K562 (cell line): Measurements from ENCODE around the gene DHRS12. TPM values are rescaled to one million over a fixed set of nuclear protein-coding genes. Genes with fewer than 3 reads are reported as not detected.

Source experiments
- ATAC-seq: fragments of 200-7000 bp; cut with Tn5 transposase; 3 replicates; pipeline ENCODE4 v1.9.1; 2020; ENCODE audit warnings: moderate library complexity
- BruUV-seq: library from RNA; stranded (reverse); fragments of 400-500 nt; replicated peaks from 2 replicates; lab custom pipeline; 2021; lab: Mats Ljungman, UMichigan
- CTCF ChIA-PET: fragments of 300-600 bp; formaldehyde crosslinking; extraction: SDS; loops from one replicate; lab custom pipeline; 2021; ENCODE audit warnings: low intra/inter-chr PET ratio; lab: Yijun Ruan, JAX
- POLR2A ChIA-PET: fragments of 300-600, 350-650 bp; sonication (Branson Sonifier 250); formaldehyde crosslinking; extraction: SDS; loops from one replicate; lab custom pipeline; 2021; ENCODE audit warnings: antibody characterized with exemption, inconsistent platforms; lab: Yijun Ruan, JAX
- DNase-seq, 4 experiments: peaks; one replicate each; pipeline versions ENCODE4 v3.0.0 to v3.0.0-alpha.2; 2011 to 2018; ENCODE audit warnings: low spot score in 3 of 4, mixed read lengths in 3 of 4; ENCODE audit errors: extremely low read depth in 1 of 4
- FAIRE-seq: peaks from 2 replicates; lab custom pipeline; 2011; peaks lifted over from hg19 to GRCh38; lab: Jason Lieb, UNC
- H2AFZ ChIP-seq: 2 replicates; pipeline ENCODE4 v1.6.0; 2011; ENCODE audit warnings: low read depth, low read length, control low read depth, inconsistent platforms
- H3K27ac ChIP-seq: fragments of 200-600 bp; 3 replicates; pipeline ENCODE4 v1.8.0; 2011; ENCODE audit warnings: low read depth, mild to moderate bottlenecking, control low read depth, inconsistent platforms, low read length, moderate library complexity, mixed read lengths; ENCODE audit errors: extremely low read depth
- H3K27me3 ChIP-seq, 2 experiments: fragments of 300-600 bp in 1 of 2; 2 replicates in 1 of 2; 3 replicates in 1 of 2; pipeline versions ENCODE4 v1.6.0 to v1.8.0; 2011; ENCODE audit warnings: inconsistent platforms in 2 of 2, low read length in 2 of 2, mild to moderate bottlenecking in 1 of 2, mixed read lengths in 1 of 2, moderate library complexity in 1 of 2; ENCODE audit not compliant: control insufficient read depth in 2 of 2, insufficient read depth in 2 of 2
- H3K36me3 ChIP-seq: fragments of 300-600 bp; 3 replicates; pipeline ENCODE4 v1.8.0; 2011; ENCODE audit warnings: mild to moderate bottlenecking, low read length, inconsistent platforms; ENCODE audit not compliant: control insufficient read depth, insufficient read depth
- H3K4me1 ChIP-seq, 2 experiments: fragments of 200-600 bp in 1 of 2; replicated peaks in 1 of 2; 2 replicates in 1 of 2; 3 replicates in 1 of 2; pipeline versions ENCODE4 v1.5.1 to v1.8.0; 2011; ENCODE audit warnings: inconsistent platforms in 2 of 2, low read length in 2 of 2, mild to moderate bottlenecking in 1 of 2, mixed read lengths in 1 of 2, moderate library complexity in 1 of 2; ENCODE audit not compliant: control insufficient read depth in 2 of 2, insufficient read depth in 2 of 2
- H3K4me2 ChIP-seq: 2 replicates; pipeline ENCODE4 v1.6.1; 2011; ENCODE audit warnings: low read length, control low read depth, inconsistent platforms, mixed read lengths; ENCODE audit not compliant: insufficient read depth
- H3K4me3 ChIP-seq: fragments of 200-600 bp; sonication (generic), shearing (Covaris generic); 2 replicates; pipeline ENCODE4 v1.5.1; 2016; ENCODE audit warnings: control low read depth, inconsistent platforms
- H3K79me2 ChIP-seq: fragments of 200-600 bp; 3 replicates; pipeline ENCODE4 v1.8.0; 2011; ENCODE audit warnings: low read length, inconsistent platforms; ENCODE audit not compliant: control insufficient read depth, insufficient read depth
- H3K9ac ChIP-seq, 2 experiments: 2 replicates each; pipeline versions ENCODE4 v1.6.0 to v1.6.1; 2011; ENCODE audit warnings: low read depth in 2 of 2, low read length in 2 of 2, control low read depth in 1 of 2, inconsistent platforms in 1 of 2, mild to moderate bottlenecking in 1 of 2, mixed read lengths in 1 of 2; ENCODE audit not compliant: insufficient read depth in 1 of 2
- H3K9me1 ChIP-seq: one replicate; pipeline ENCODE4 v1.6.0; 2011; ENCODE audit warnings: inconsistent platforms, mild to moderate bottlenecking, low read length, moderate library complexity; ENCODE audit not compliant: control insufficient read depth, insufficient read depth
- H3K9me3 ChIP-seq: replicated peaks from 2 replicates; pipeline ENCODE4 v1.5.1; 2011; ENCODE audit warnings: low read depth, low read length, inconsistent platforms; ENCODE audit not compliant: control insufficient read depth, insufficient read depth
- H4K20me1 ChIP-seq: replicated peaks from 2 replicates; pipeline ENCODE4 v1.6.1; 2011; ENCODE audit warnings: low read length, inconsistent platforms, mixed read lengths; ENCODE audit not compliant: control insufficient read depth, insufficient read depth
- ARID1B ChIP-seq: fragments of 450-650 bp; IDR thresholded peaks from 2 replicates; pipeline ENCODE4 v1.6.1; 2016; ENCODE audit warnings: antibody characterized with exemption, mild to moderate bottlenecking, inconsistent platforms
- CBX5 ChIP-seq: IDR thresholded peaks from 2 replicates; pipeline ENCODE4 v1.6.1; 2014; ENCODE audit warnings: low read depth, borderline replicate concordance
- CHCHD3 ChIP-seq: fragments of 250-450 bp; sonication (Bioruptor Pico); IDR thresholded peaks from 2 replicates; pipeline ENCODE4 v2.1.2; 2022; ENCODE audit warnings: mild to moderate bottlenecking
- HNRNPK ChIP-seq: fragments of 200-400 bp; formaldehyde crosslinking; IDR thresholded peaks from one replicate; pipeline ENCODE4 v1.6.1; 2018; ENCODE audit warnings: mild to moderate bottlenecking, low read depth, low read length; ENCODE audit not compliant: poor library complexity, severe bottlenecking
- PHB2 ChIP-seq: fragments of 450-650 bp; IDR thresholded peaks from 2 replicates; pipeline ENCODE4 v1.6.1; 2017; ENCODE audit warnings: low read depth
- SMAD3 ChIP-seq: fragments of 450-650 bp; formaldehyde crosslinking; conservative IDR thresholded peaks from 2 replicates; pipeline ENCODE4 v1.4.0; 2020; ENCODE audit warnings: mild to moderate bottlenecking
- SMC3 ChIP-seq: conservative IDR thresholded peaks from 2 replicates; pipeline ENCODE4 v1.6.1; 2011; ENCODE audit warnings: low read depth, low read length, improper control_type of control experiment; ENCODE audit not compliant: insufficient read depth
- TAF1 ChIP-seq: IDR thresholded peaks from 2 replicates; pipeline ENCODE4 v1.6.1; 2011; ENCODE audit warnings: mild to moderate bottlenecking, low read length, moderate library complexity; ENCODE audit not compliant: insufficient read depth, control insufficient read depth, severe bottlenecking; ENCODE audit errors: extremely low read depth
- TFAP4 ChIP-seq: sonication (generic); formaldehyde crosslinking; IDR thresholded peaks from 2 replicates; pipeline ENCODE4 v1.8.0; 2022; ENCODE audit warnings: missing genetic modification reagents, mild to moderate bottlenecking, moderate library complexity, borderline replicate concordance
- TOE1 ChIP-seq, 2 experiments: fragments of 450-650 bp in 1 of 2; sonication (generic) in 1 of 2; formaldehyde crosslinking in 1 of 2; IDR thresholded peaks; 2 replicates each; pipeline versions ENCODE4 v1.7.1 to v1.8.0; 2016 to 2022; ENCODE audit warnings: borderline replicate concordance in 2 of 2, mild to moderate bottlenecking in 2 of 2, antibody characterized with exemption in 1 of 2, inconsistent platforms in 1 of 2, low read depth in 1 of 2, missing genetic modification reagents in 1 of 2, moderate library complexity in 1 of 2
- ZNF76 ChIP-seq: fragments of 250-450 bp; sonication (Bioruptor Pico); IDR thresholded peaks from 2 replicates; pipeline ENCODE4 v1.4.0; 2020; ENCODE audit warnings: mild to moderate bottlenecking, moderate library complexity, borderline replicate concordance
- WGBS: fragments of 100-300 bp; shearing (Covaris generic); methylation state at CpG from one replicate; pipeline ENCODE4 v1.1.6; 2016; ENCODE audit warnings: low coverage, mixed read lengths; ENCODE audit not compliant: insufficient coverage; ENCODE audit errors: missing lambda C conversion rate; 5-methylcytosine and 5-hydroxymethylcytosine counted together
- in situ Hi-C: fragments of 300-500 bp; cut with MboI; formaldehyde crosslinking; loops from 4 replicates; pipeline ENCODE4 v1.15.0; 2018; ENCODE audit warnings: inconsistent platforms, mixed read lengths
- intact Hi-C: fragments of 100-400 bp; cut with micrococcal nuclease; formaldehyde crosslinking; loops from 2 replicates; pipeline ENCODE4 v1.14.2; 2022
- polyA plus RNA-seq, 8 experiments: library from polyadenylated mRNA; depleted of rRNA in 4 of 8; stranded (reverse) in 5 of 8; unstranded in 3 of 8; fragments of >200 nt; fragmentation: Nextera tagmentation in 2 of 8; fragmentation: Illumina TruSeq in 1 of 8; extraction: Ambion mirVana in 2 of 8; extraction: Trizol in 1 of 8; gene quantifications; 2 replicates each; pipeline versions ENCODE4 v1.2.1 to v1.2.3, GENCODE V29; 2011 to 2014; ENCODE audit warnings: inconsistent platforms in 1 of 8, missing spikeins in 1 of 8
- total RNA-seq, 7 experiments: library from RNA; depleted of rRNA in 6 of 7; stranded (reverse); fragments of >200 nt in 6 of 7; fragmentation: Illumina TruSeq in 2 of 7; extraction: Trizol in 2 of 7; gene quantifications; 2 replicates each; pipeline versions ENCODE4 v1.2.1 to v1.2.3, GENCODE V29; 2011 to 2021; ENCODE audit warnings: low replicate concordance in 1 of 7

Gene DHRS12
- total and polyA plus RNA-seq, 9 of the 15 experiments (the other 6 are each of a cell fraction or from before 2014, with no cell fraction given), result 0.62 to 2.7 (median 0.98) TPM

GRCh38 chr13:51844862-51845573 lies 41.1 kb upstream of the DHRS12 start, which contains the start of gene TMEM272 (continued):
- TF ChIP-seq SMC3 (0 out of 2 replicates have a peak, but pooled peaks have one; percentile 16), TFAP4 (CRISPR knock-in tag) (peak; percentile 46; the same call in 1 of the 2 replicates), SMAD3 (CRISPR knock-in tag) (no peak), CHCHD3 (no peak), TOE1 (IDR thresholded peaks at IDR 0.05; ENCODE audit: borderline replicate concordance) (no peak), TOE1 (CRISPR knock-in tag; IDR thresholded peaks at IDR 0.05; ENCODE audit: borderline replicate concordance, low read depth) (no peak), TAF1 (peak; percentile 27), ZNF76 (CRISPR knock-in tag) (no peak), ARID1B (no peak)

- no TSS peak for BruUV-seq
- H3K27me3 ChIP-seq, result no peaks in the 10 kb centered on the region
- H3K4me3 ChIP-seq, result no peak overlapping the region
- FAIRE-seq (no peak), DNase-seq (no peak), ATAC-seq (no peak)
- H4K20me1 ChIP-seq, result no peaks in the 10 kb centered on the region
- H3K79me2 ChIP-seq, result no peaks in the 10 kb centered on the region
- ChIA-PET POLR2A (no interaction called here), CTCF (no interaction called here)
- H3K9me1 ChIP-seq, result no peaks in the 10 kb centered on the region
- TF ChIP-seq PHB2 (no peak), CBX5 (no peak), HNRNPK (no peak)
- 19% methylated on average over 3 of the region's 3 CpGs for WGBS
- in situ Hi-C loops (no loop called here), intact Hi-C loops (no loop called here)
- no peak overlapping the region for H3K4me2 ChIP-seq
- peaks cover 6 to 8% of the 10 kb centered on the region in 2 experiments; a peak in 3 of 5 replicates for H3K4me1 ChIP-seq
- no peak overlapping the region for H3K27ac ChIP-seq
- H3K9ac ChIP-seq, result no peak overlapping the region
- H2AFZ ChIP-seq, result no peak overlapping the region
- H3K9me3 ChIP-seq, result no peaks in the 10 kb centered on the region
- H3K36me3 ChIP-seq, result no peaks in the 10 kb centered on the region
These were observed 39.6 kb upstream of the DHRS12 start for GRCh38 chr13:51843529-51843928.
